ENCODE data around the gene ATRIP. TPM values are rescaled to one million over a fixed set of nuclear protein-coding genes. Genes with fewer than 3 reads are reported as not detected.

Gene ATRIP
- total and polyA plus RNA-seq, 5 donors from 2014 or later, result 9.6 to 14.7 (median 11.9) TPM

DNA sequence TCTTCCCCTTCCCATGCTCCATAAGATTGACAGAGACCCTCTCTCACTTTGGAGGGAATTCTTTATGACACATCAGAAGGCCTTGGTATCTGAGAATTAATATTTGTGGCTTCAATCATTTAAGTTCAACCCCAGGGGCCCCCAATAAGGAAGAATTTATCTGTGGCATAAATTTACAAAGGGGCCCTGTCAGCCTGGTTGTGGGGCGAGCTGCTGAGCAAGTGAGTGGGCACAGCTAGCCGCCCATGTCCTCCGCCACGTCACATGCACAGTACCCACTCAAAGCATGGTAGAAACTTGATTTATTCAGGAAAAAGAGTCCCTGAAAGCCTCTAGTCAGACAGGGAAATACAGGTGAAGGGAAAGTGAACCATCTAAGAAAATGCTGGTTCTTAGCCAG, 30.0 kb upstream of the ATRIP start:
- Mint-ChIP-seq H3K36me3 (no peaks in the 10 kb centered on the region), H3K27ac (peak overlapping the region in 1 of 3 donors; percentile 6), H3K27me3 (no peaks in the 10 kb centered on the region), H3K4me1 (no peaks in the 10 kb centered on the region), H3K9me3 (peaks cover 0 to 2% (median 0%) of the 10 kb centered on the region in 7 donors), H3K4me3 (no peak overlapping the region)
- no peak overlapping the region for H3K4me3 ChIP-seq (ENCODE audit: low read depth, low read length)
- ATAC-seq (ENCODE audit: low read depth in 2 of 2), result no peak
- H3K4me1 ChIP-seq (ENCODE audit: control insufficient read depth, insufficient read depth, low read length, poor library complexity, severe bottlenecking), result no peaks in the 10 kb centered on the region
- no peaks in the 10 kb centered on the region for H3K36me3 ChIP-seq (ENCODE audit: control insufficient read depth, insufficient read depth, low read length)
- H3K27me3 ChIP-seq (ENCODE audit: control insufficient read depth, insufficient read depth, low read length), result no peaks in the 10 kb centered on the region
- H3K27ac ChIP-seq (ENCODE audit: insufficient read depth, low read length, poor library complexity, severe bottlenecking), result no peak overlapping the region
- H3K9me3 ChIP-seq (ENCODE audit: control insufficient read depth in 2 of 2, low read length in 2 of 2), result no peaks in the 10 kb centered on the region
- no peak for DNase-seq

DNA sequence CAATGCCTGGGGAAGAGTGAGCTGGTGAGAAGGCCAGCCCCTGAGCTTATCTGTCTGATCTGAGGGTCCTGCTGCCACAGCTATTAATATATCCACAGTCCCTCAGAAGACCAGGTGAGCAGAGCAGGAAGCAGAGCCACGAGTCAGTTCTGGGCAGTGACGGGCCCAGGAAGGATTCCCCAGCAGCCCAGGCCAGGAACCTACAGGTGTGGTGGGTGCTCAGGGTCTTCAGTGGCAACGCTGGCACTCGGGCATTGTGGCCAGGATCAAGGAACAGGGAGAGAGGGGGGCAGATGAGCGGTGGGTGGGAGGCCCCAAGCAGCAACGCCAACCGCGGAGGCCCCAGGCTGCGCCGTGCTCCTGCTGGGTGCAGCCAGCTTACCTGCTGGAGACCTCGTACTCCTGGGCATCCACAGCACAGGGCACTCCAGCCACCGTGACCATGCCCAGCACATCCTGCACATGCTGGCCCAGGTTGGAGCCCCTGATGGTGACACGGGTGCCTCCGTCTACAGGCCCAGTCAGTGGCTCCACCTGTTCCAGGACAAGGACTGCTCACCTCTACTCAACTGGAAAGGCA, 28.9 kb upstream of the ATRIP start:
- Histone ChIP-seq H3K27ac (ENCODE audit: insufficient read depth, low read length, poor library complexity, severe bottlenecking) (no peak overlapping the region), H3K9me3 (ENCODE audit: control insufficient read depth in 2 of 2, low read length in 2 of 2) (no peaks in the 10 kb centered on the region), H3K4me3 (ENCODE audit: low read depth, low read length) (no peak overlapping the region), H3K36me3 (ENCODE audit: control insufficient read depth, insufficient read depth, low read length) (no peaks in the 10 kb centered on the region), H3K27me3 (ENCODE audit: control insufficient read depth, insufficient read depth, low read length) (no peaks in the 10 kb centered on the region), H3K4me1 (ENCODE audit: control insufficient read depth, insufficient read depth, low read length, poor library complexity, severe bottlenecking) (no peaks in the 10 kb centered on the region)
- Mint-ChIP-seq H3K27me3 (no peaks in the 10 kb centered on the region), H3K4me3 (no peak overlapping the region), H3K27ac (no peak overlapping the region), H3K36me3 (no peaks in the 10 kb centered on the region), H3K4me1 (no peaks in the 10 kb centered on the region), H3K9me3 (peaks cover 0 to 2% (median 0%) of the 10 kb centered on the region in 7 donors)
- no peak for DNase-seq
- no peak for ATAC-seq (ENCODE audit: low read depth in 2 of 2)

DNA sequence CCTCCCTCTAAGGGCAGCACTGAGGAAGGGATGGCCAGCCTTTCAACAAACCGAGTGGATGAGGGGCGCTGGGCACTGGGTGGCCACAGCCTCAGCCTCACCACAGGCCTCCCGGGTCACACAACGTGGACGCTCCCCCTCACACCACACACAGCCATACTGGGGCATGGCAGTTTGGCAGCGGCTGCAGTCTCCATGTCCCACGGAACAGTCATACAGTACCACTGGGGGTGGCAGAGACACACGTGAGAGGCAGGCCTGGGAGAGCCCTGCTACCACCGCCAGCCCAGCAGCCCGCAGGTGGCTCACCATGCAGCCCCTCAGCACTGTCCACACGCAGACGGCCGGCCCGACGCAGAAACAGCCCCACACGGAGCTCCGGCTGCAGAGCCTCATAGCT, 28.4 kb upstream of the ATRIP start:
- H3K4me3 Mint-ChIP-seq, result no peak overlapping the region
- Histone ChIP-seq H3K36me3 (ENCODE audit: control insufficient read depth, insufficient read depth, low read length) (no peaks in the 10 kb centered on the region), H3K9me3 (ENCODE audit: control insufficient read depth in 2 of 2, low read length in 2 of 2) (no peaks in the 10 kb centered on the region), H3K4me1 (ENCODE audit: control insufficient read depth, insufficient read depth, low read length, poor library complexity, severe bottlenecking) (no peaks in the 10 kb centered on the region), H3K27me3 (ENCODE audit: control insufficient read depth, insufficient read depth, low read length) (no peaks in the 10 kb centered on the region), H3K4me3 (ENCODE audit: low read depth, low read length) (no peak overlapping the region), H3K27ac (ENCODE audit: insufficient read depth, low read length, poor library complexity, severe bottlenecking) (no peak overlapping the region)
- no peaks in the 10 kb centered on the region for H3K27me3 Mint-ChIP-seq
- no peak for DNase-seq
- no peak for ATAC-seq (ENCODE audit: low read depth in 2 of 2)
- H3K36me3 Mint-ChIP-seq, result no peaks in the 10 kb centered on the region
- no peak overlapping the region for H3K27ac Mint-ChIP-seq
- H3K4me1 Mint-ChIP-seq, result no peaks in the 10 kb centered on the region
- H3K9me3 Mint-ChIP-seq, result peaks cover 0 to 2% (median 0%) of the 10 kb centered on the region in 7 donors

DNA sequence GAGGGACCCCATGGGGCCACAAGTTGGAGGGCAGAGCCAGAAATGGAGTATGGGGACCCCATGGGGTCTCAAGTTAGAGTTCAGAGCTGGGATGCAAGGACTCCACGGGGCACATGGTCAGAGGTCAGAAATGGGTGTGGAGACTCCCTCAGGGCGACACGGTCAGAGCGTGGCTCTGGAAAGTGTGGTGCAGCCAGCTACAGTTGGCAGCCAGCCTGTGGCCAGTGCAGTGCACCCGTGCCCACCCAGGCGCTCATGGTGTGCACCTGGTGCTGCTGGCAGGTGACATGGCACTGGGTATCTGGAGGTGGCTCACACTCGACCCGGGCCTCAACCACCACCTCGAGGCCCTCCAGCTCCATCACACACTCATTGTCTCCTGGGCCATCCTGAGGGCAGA, 27.9 kb upstream of the ATRIP start:
- Histone ChIP-seq H3K36me3 (ENCODE audit: control insufficient read depth, insufficient read depth, low read length) (no peaks in the 10 kb centered on the region), H3K27ac (ENCODE audit: insufficient read depth, low read length, poor library complexity, severe bottlenecking) (no peak overlapping the region), H3K27me3 (ENCODE audit: control insufficient read depth, insufficient read depth, low read length) (no peaks in the 10 kb centered on the region), H3K4me1 (ENCODE audit: control insufficient read depth, insufficient read depth, low read length, poor library complexity, severe bottlenecking) (no peaks in the 10 kb centered on the region), H3K4me3 (ENCODE audit: low read depth, low read length) (no peak overlapping the region), H3K9me3 (ENCODE audit: control insufficient read depth in 2 of 2, low read length in 2 of 2) (no peaks in the 10 kb centered on the region)
- no peaks in the 10 kb centered on the region for H3K36me3 Mint-ChIP-seq
- ATAC-seq (ENCODE audit: low read depth in 2 of 2) (no peak), DNase-seq (no peak)
- H3K27ac Mint-ChIP-seq, result no peak overlapping the region
- no peaks in the 10 kb centered on the region for H3K27me3 Mint-ChIP-seq
- no peaks in the 10 kb centered on the region for H3K4me1 Mint-ChIP-seq
- peaks cover 0 to 2% (median 0%) of the 10 kb centered on the region in 7 donors for H3K9me3 Mint-ChIP-seq
- H3K4me3 Mint-ChIP-seq, result no peak overlapping the region

DNA sequence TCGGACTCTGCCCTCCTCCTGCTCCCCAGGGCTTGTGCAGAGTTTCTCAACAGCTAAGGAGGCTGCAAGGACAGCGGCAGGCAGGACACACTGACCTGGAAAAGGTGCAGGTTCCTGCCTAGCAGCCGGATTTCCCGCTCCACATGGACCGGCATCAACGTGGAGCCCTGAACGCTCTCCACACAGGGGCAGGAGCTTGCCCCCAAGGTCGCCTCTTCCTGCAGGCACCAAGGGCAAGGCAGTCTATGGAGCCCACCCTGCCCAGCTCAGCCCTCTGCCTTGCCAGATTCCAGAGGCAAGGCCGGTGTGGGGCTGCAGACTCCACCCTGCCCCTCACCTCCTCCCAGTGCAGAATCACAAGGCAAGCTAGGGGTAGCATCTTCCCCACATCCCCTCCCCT, 27.4 kb upstream of the ATRIP start:
- no peaks in the 10 kb centered on the region for H3K27me3 Mint-ChIP-seq
- no peak overlapping the region for H3K27ac ChIP-seq (ENCODE audit: insufficient read depth, low read length, poor library complexity, severe bottlenecking)
- H3K36me3 ChIP-seq (ENCODE audit: control insufficient read depth, insufficient read depth, low read length), result no peaks in the 10 kb centered on the region
- H3K4me1 Mint-ChIP-seq, result no peaks in the 10 kb centered on the region
- H3K36me3 Mint-ChIP-seq, result no peaks in the 10 kb centered on the region
- no peak overlapping the region for H3K27ac Mint-ChIP-seq
- H3K4me3 Mint-ChIP-seq, result no peak overlapping the region
- H3K9me3 Mint-ChIP-seq, result peaks cover 0 to 2% (median 0%) of the 10 kb centered on the region in 7 donors
- no peaks in the 10 kb centered on the region for H3K4me1 ChIP-seq (ENCODE audit: control insufficient read depth, insufficient read depth, low read length, poor library complexity, severe bottlenecking)
- no peak overlapping the region for H3K4me3 ChIP-seq (ENCODE audit: low read depth, low read length)
- H3K27me3 ChIP-seq (ENCODE audit: control insufficient read depth, insufficient read depth, low read length), result no peaks in the 10 kb centered on the region
- no peak for ATAC-seq (ENCODE audit: low read depth in 2 of 2)
- DNase-seq, result no peak
- no peaks in the 10 kb centered on the region for H3K9me3 ChIP-seq (ENCODE audit: control insufficient read depth in 2 of 2, low read length in 2 of 2)

DNA sequence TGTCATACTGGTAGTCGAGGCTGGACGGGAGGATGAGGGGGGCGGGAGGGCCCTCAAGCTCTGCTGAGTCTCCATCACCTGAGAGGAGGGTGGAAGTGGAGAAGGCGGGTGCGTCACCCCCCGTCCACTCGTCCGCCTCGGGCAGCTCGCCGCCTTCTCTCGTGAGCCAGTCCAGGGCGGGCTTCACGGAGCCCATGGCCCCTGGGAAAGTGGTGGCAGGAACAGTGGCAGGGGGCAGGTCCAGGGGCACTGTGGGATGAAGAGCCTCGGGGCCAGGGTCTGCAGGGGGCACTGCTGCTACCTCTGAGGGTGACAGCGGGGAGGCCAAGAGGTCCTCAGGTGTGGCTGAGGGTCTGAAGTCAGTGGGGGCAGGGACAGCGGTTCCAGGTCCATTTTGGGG, 26.9 kb upstream of the ATRIP start:
- Mint-ChIP-seq H3K27me3 (no peaks in the 10 kb centered on the region), H3K9me3 (peaks cover 0 to 2% (median 0%) of the 10 kb centered on the region in 7 donors), H3K27ac (no peak overlapping the region), H3K4me3 (no peak overlapping the region), H3K4me1 (no peaks in the 10 kb centered on the region), H3K36me3 (no peaks in the 10 kb centered on the region)
- Histone ChIP-seq H3K9me3 (ENCODE audit: control insufficient read depth in 2 of 2, low read length in 2 of 2) (no peaks in the 10 kb centered on the region), H3K4me1 (ENCODE audit: control insufficient read depth, insufficient read depth, low read length, poor library complexity, severe bottlenecking) (no peaks in the 10 kb centered on the region), H3K27ac (ENCODE audit: insufficient read depth, low read length, poor library complexity, severe bottlenecking) (no peak overlapping the region), H3K27me3 (ENCODE audit: control insufficient read depth, insufficient read depth, low read length) (no peaks in the 10 kb centered on the region), H3K36me3 (ENCODE audit: control insufficient read depth, insufficient read depth, low read length) (no peaks in the 10 kb centered on the region), H3K4me3 (ENCODE audit: low read depth, low read length) (no peak overlapping the region)
- DNase-seq (no peak), ATAC-seq (ENCODE audit: low read depth in 2 of 2) (no peak)

DNA sequence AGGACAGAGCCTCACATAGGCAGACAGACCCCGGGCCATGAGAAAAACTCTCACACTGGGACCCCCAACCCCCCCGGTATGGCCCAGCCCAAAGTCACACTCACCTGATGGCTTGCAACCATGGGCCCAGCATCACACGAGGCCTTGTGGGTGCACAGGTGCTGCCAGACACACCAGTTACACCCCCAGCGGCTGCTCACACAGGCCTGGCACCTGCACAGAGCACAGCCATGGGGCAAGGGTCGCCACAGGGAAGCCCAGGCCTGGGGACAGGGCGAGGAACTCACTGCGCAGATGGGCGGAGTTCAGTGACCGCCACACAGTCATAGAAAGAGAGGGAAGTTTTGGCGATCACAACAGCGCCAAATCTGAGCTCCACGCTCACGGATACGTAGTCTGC, 26.0 kb upstream of the ATRIP start:
- Histone ChIP-seq H3K4me3 (ENCODE audit: low read depth, low read length) (no peak overlapping the region), H3K27ac (ENCODE audit: insufficient read depth, low read length, poor library complexity, severe bottlenecking) (no peak overlapping the region), H3K9me3 (ENCODE audit: control insufficient read depth in 2 of 2, low read length in 2 of 2) (no peaks in the 10 kb centered on the region), H3K27me3 (ENCODE audit: control insufficient read depth, insufficient read depth, low read length) (no peaks in the 10 kb centered on the region), H3K36me3 (ENCODE audit: control insufficient read depth, insufficient read depth, low read length) (no peaks in the 10 kb centered on the region), H3K4me1 (ENCODE audit: control insufficient read depth, insufficient read depth, low read length, poor library complexity, severe bottlenecking) (no peaks in the 10 kb centered on the region)
- DNase-seq, result no peak
- Mint-ChIP-seq H3K36me3 (no peaks in the 10 kb centered on the region), H3K4me3 (no peak overlapping the region), H3K4me1 (no peaks in the 10 kb centered on the region), H3K9me3 (no peaks in the 10 kb centered on the region), H3K27me3 (no peaks in the 10 kb centered on the region), H3K27ac (no peak overlapping the region)
- no peak for ATAC-seq (ENCODE audit: low read depth in 2 of 2)

DNA sequence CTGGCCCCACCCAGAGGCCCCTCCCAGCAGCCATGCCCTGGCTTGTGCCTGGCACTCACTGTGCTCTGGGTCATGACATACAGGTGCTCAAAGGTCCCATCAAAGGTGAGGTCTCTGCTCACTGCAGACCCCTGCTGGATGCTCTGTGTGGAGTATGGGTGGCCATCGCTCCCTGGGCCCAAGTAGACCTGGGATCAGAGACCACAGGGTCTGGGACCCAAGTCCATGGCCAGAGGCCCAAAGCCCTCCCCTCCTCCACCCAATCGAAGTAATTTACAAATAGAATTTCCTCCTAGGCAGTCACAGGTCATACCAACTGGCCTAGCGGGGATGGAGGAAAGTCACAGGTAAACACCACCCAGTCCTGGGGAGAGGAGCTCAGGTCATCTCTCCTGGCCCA, 24.3 kb upstream of the ATRIP start:
- H3K4me3 ChIP-seq (ENCODE audit: low read depth, low read length), result no peak overlapping the region
- Mint-ChIP-seq H3K9me3 (no peaks in the 10 kb centered on the region), H3K27ac (no peak overlapping the region), H3K27me3 (peaks cover 6% of the 10 kb centered on the region), H3K4me1 (no peaks in the 10 kb centered on the region), H3K4me3 (no peak overlapping the region), H3K36me3 (no peaks in the 10 kb centered on the region)
- DNase-seq, result no peak
- no peaks in the 10 kb centered on the region for H3K9me3 ChIP-seq (ENCODE audit: control insufficient read depth in 2 of 2, low read length in 2 of 2)
- H3K36me3 ChIP-seq (ENCODE audit: control insufficient read depth, insufficient read depth, low read length), result no peaks in the 10 kb centered on the region
- ATAC-seq (ENCODE audit: low read depth in 2 of 2), result no peak
- H3K27ac ChIP-seq (ENCODE audit: insufficient read depth, low read length, poor library complexity, severe bottlenecking), result no peak overlapping the region
- H3K27me3 ChIP-seq (ENCODE audit: control insufficient read depth, insufficient read depth, low read length), result no peaks in the 10 kb centered on the region
- no peaks in the 10 kb centered on the region for H3K4me1 ChIP-seq (ENCODE audit: control insufficient read depth, insufficient read depth, low read length, poor library complexity, severe bottlenecking)
